PC-3 (cell line): Measurements from ENCODE around the gene CCSER2. TPM values are rescaled to one million over a fixed set of nuclear protein-coding genes. Genes with fewer than 3 reads are reported as not detected.

Experiments
- ATAC-seq: fragments of 200-7000 bp; cut with Tn5 transposase; 2 replicates; pipeline ENCODE4 v1.9.1; 2020; ENCODE audit warnings: mild to moderate bottlenecking, moderate library complexity
- BruUV-seq: library from RNA; stranded (reverse); fragments of 400-500 nt; replicated peaks from 2 replicates; lab custom pipeline; 2021; lab: Mats Ljungman, UMichigan
- CTCF ChIA-PET: fragments of 300-600 bp; sonication (Branson Sonifier 250); formaldehyde crosslinking; loops from one replicate; lab custom pipeline; 2022; ENCODE audit warnings: antibody characterized with exemption; lab: Charles Lee
- POLR2A ChIA-PET: fragments of 300-600 bp; sonication (Branson Sonifier 250); formaldehyde crosslinking; loops from one replicate; lab custom pipeline; 2022; ENCODE audit warnings: antibody characterized with exemption; ENCODE audit not compliant: unreplicated experiment; lab: Charles Lee
- DNase-seq: peaks from one replicate; pipeline ENCODE4 v3.0.0-alpha.2; 2015
- H2AFZ ChIP-seq: fragments of 300-600 bp; sonication (generic); 2 replicates; pipeline ENCODE4 v1.6.0; 2016; ENCODE audit warnings: antibody characterized with exemption, low read length
- H3F3A ChIP-seq: fragments of 300-600 bp; sonication (generic); one replicate; pipeline ENCODE4 v1.6.0; 2017; ENCODE audit warnings: antibody characterized with exemption, low read length, control low read depth, mild to moderate bottlenecking; ENCODE audit not compliant: unreplicated experiment
- H3K27ac ChIP-seq: fragments of 300-600 bp; sonication (generic); 2 replicates; pipeline ENCODE4 v1.5.1; 2016; ENCODE audit warnings: mild to moderate bottlenecking, low read length
- H3K27me3 ChIP-seq: fragments of 300-600 bp; sonication (generic); 2 replicates; pipeline ENCODE4 v1.6.1; 2016; ENCODE audit warnings: low read length, mixed read lengths
- H3K36me3 ChIP-seq: fragments of 300-600 bp; sonication (generic); 2 replicates; pipeline ENCODE4 v1.6.1; 2016; ENCODE audit warnings: low read depth, mixed run types, low read length, mixed read lengths
- H3K4me1 ChIP-seq: fragments of 300-600 bp; sonication (generic); 2 replicates; pipeline ENCODE4 v1.5.1; 2016; ENCODE audit warnings: low read length; ENCODE audit not compliant: insufficient read depth
- H3K4me2 ChIP-seq: fragments of 300-600 bp; sonication (generic); 2 replicates; pipeline ENCODE4 v1.6.0; 2016; ENCODE audit warnings: low read length
- H3K4me3 ChIP-seq: fragments of 300-600 bp; sonication (generic); 2 replicates; pipeline ENCODE4 v1.5.1; 2016; ENCODE audit warnings: mild to moderate bottlenecking, low read length, mixed read lengths
- H3K79me2 ChIP-seq: fragments of 300-600 bp; sonication (generic); 2 replicates; pipeline ENCODE4 v1.6.1; 2017; ENCODE audit warnings: low read length, mixed read lengths
- H3K9ac ChIP-seq: fragments of 300-600 bp; sonication (generic); 2 replicates; pipeline ENCODE4 v1.6.0; 2016; ENCODE audit warnings: mild to moderate bottlenecking, low read length
- H3K9me2 ChIP-seq: fragments of 300-600 bp; sonication (generic); replicated peaks from 2 replicates; pipeline ENCODE4 v1.6.1; 2016; ENCODE audit warnings: mixed run types, low read length, mixed read lengths
- H3K9me3 ChIP-seq: fragments of 300-600 bp; sonication (generic); 2 replicates; pipeline ENCODE4 v1.6.1; 2016; ENCODE audit warnings: low read length, mixed read lengths
- H4K20me1 ChIP-seq: fragments of 300-600 bp; sonication (generic); 2 replicates; pipeline ENCODE4 v1.6.1; 2016; ENCODE audit warnings: low read length, mixed read lengths
- CTCF ChIP-seq: fragments of 300-600 bp; sonication (generic); conservative IDR thresholded peaks from 2 replicates; pipeline ENCODE4 v1.5.1; 2017; ENCODE audit warnings: antibody characterized with exemption, low read depth, mild to moderate bottlenecking, low read length
- EZH2 ChIP-seq: fragments of 300-600 bp; sonication (generic); IDR thresholded peaks from one replicate; pipeline ENCODE4 v1.6.1; 2017; ENCODE audit warnings: antibody characterized with exemption, mild to moderate bottlenecking, low read length; ENCODE audit not compliant: unreplicated experiment
- EZH2phosphoT487 ChIP-seq: fragments of 300-600 bp; sonication (generic); IDR thresholded peaks from 2 replicates; pipeline ENCODE4 v1.6.1; 2018; ENCODE audit warnings: mild to moderate bottlenecking, antibody characterized with exemption, low read length, borderline replicate concordance
- intact Hi-C: fragments of 100-400 bp; cut with micrococcal nuclease; formaldehyde crosslinking; loops from 2 replicates; pipeline ENCODE4 v1.9.0; 2023
- total RNA-seq: library from RNA; depleted of rRNA; stranded (reverse); fragments of >200 nt; gene quantifications from 2 replicates; pipeline ENCODE4 v1.2.3, GENCODE V29; 2014

The CCSER2 gene
- total RNA-seq, 1 experiment from 2014 or later, result 10.2 TPM

DNA sequence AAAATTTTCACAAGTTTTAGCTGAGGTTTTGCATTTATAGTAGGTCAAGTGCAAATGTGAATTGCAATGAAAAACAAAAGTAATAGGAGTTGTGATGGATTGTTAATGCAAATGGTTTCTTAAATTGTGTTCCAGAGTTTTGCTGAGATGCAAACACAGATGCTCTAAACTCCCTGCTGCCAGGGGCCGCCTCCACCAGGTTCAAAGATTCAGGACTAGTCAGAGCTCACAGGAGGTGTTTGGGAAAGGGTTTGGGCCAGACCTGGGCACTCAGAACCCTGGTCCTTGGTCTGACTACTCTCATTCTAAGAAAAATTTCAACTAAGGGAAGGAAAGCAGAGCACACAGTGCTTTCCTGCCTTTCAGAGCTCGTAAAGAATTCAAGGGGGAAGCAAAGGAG lies 193.1 kb downstream of the CCSER2 start:
- Histone ChIP-seq H3K9ac (no peak overlapping the region), H3F3A (no peaks in the 10 kb centered on the region), H4K20me1 (no peaks in the 10 kb centered on the region), H3K4me1 (peaks cover 18% of the 10 kb centered on the region), H3K9me2 (no peaks in the 10 kb centered on the region), H3K4me3 (no peak overlapping the region), H3K27me3 (no peaks in the 10 kb centered on the region), H3K9me3 (no peaks in the 10 kb centered on the region), H3K4me2 (no peak overlapping the region), H3K79me2 (no peaks in the 10 kb centered on the region), H3K36me3 (no peaks in the 10 kb centered on the region), H2AFZ (no peak overlapping the region), H3K27ac (no peak overlapping the region)
- ChIA-PET POLR2A (no interaction called here), CTCF (no interaction called here)
- BruUV-seq, result no TSS peak
- no peak for DNase-seq
- ATAC-seq, result no peak
- intact Hi-C loops, result loop anchor here (5.0 kb wide), 1 partner anchor 99 kb away; no protein-coding TSS in a partner anchor
- TF ChIP-seq EZH2, result no peak
- TF ChIP-seq EZH2phosphoT487, result no peak
- TF ChIP-seq CTCF, result no peak

GRCh38 chr10:84522612-84523462 lies 194.4 kb downstream of the CCSER2 start:
- no peaks in the 10 kb centered on the region for H3K9me3 ChIP-seq
- H4K20me1 ChIP-seq, result no peaks in the 10 kb centered on the region
- BruUV-seq, result no TSS peak
- H3K9ac ChIP-seq, result no peak overlapping the region
- CTCF ChIA-PET, result interaction anchor here (1.7 kb wide), 1 partner anchor 14 kb away, joined by 6 read pairs; no protein-coding TSS in a partner anchor
- H3F3A ChIP-seq, result no peaks in the 10 kb centered on the region
- TF ChIP-seq EZH2 (no peak), CTCF (no peak), EZH2phosphoT487 (no peak)
- H3K27me3 ChIP-seq, result no peaks in the 10 kb centered on the region
- H3K36me3 ChIP-seq, result no peaks in the 10 kb centered on the region
- DNase-seq (peak; percentile 51), ATAC-seq (peak; percentile 82)
- H3K4me2 ChIP-seq, result peak overlapping the region; percentile 19; the same call in 1 of the 2 replicates
- no peaks in the 10 kb centered on the region for H3K9me2 ChIP-seq
- intact Hi-C loops, result loop anchor here (5.0 kb wide), 1 partner anchor 101 kb away; no protein-coding TSS in a partner anchor
- no peak overlapping the region for H3K4me3 ChIP-seq
- H2AFZ ChIP-seq, result 0 out of 2 replicates have a peak overlapping the region, but pooled peaks have one; percentile 16
- POLR2A ChIA-PET, result interaction anchor here (0.6 kb wide), 1 partner anchor 28 kb away, joined by 7 read pairs; no protein-coding TSS in a partner anchor
- H3K79me2 ChIP-seq, result no peaks in the 10 kb centered on the region
- peak overlapping the region; percentile 39 for H3K27ac ChIP-seq
- peaks cover 23% of the 10 kb centered on the region for H3K4me1 ChIP-seq
